Right renal pelvis (tissue), 4 donors: ENCODE measurements around the gene KLF11. TPM values are rescaled to one million over a fixed set of nuclear protein-coding genes. Genes with fewer than 3 reads are reported as not detected.

Experiments
- DNase-seq, 4 donors: peaks; one replicate each; pipeline ENCODE4 v3.0.0-alpha.2; 2013; ENCODE audit warnings: low read depth in 4 of 4, low spot score in 3 of 4, missing footprints in 1 of 4
- polyA plus RNA-seq, 4 donors: library from polyadenylated mRNA; unstranded; fragments of 120-200 nt; gene quantifications; one replicate each; pipeline ENCODE4 v1.2.1, GENCODE V29; 2013; ENCODE audit not compliant: insufficient read length in 4 of 4

KLF11 gene
- 10 to 100 TPM; 23.8 to 27.4 (median 26.4) TPM for polyA plus RNA-seq

DNA sequence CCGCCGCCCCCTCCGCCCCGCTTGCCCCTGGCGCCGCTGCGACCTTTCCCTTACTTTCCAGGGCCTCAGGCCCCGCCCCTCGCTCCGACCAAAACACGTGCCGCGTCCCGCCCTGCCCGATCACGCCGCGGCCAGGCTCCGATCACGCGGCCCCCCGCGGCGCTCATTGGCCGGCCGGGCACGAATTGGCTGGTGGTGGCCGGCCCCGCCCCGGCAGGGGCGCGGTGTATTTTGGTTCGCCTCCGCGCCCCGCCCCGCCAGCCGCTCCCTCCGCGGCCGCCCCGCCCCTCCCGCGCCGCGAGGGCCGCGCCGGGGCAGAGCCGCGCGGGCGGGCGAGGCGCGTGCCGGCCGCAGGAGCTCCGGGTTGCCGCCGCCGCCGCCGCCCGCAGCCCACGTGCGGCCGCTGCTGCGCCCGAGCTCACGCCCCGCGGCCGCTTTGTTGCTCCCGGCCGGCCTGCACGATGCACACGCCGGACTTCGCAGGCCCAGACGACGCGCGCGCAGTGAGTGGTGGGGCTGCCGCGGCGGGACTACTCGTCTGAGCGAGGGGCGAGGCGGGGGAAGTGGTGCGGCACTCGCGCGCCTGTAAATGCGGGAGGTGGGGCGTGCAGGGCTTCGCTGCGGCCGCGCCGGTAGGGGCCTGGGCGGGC is at the start of gene KLF11:
Gene KLF11 (plus strand): TSS at position 295 of the 650 bp plus-strand sequence. CDS start 167 bp downstream, at position 462.
- peak; percentile 81 to 89 (median 84) for DNase-seq

DNA sequence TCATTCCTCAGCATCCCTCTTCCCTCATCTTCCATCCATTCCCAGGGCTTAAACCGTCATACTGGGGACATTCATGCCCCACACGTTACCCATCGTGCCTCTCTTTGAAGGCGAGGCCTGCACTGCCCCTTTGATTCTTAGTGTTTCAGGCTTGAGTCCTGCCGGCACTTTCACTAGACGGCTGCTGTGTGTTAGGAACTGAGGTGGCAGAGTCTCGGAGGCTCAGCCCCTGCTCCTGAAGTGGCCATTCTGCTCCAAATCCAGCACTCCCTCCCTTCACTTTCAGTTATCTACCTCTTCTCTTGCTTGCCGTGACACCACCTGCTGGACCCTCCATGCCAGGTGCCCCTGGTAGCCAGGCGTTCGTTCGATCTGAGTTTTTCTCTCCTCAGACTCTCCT is 48.9 kb upstream of the KLF11 start:
- DNase-seq = no peak

DNA sequence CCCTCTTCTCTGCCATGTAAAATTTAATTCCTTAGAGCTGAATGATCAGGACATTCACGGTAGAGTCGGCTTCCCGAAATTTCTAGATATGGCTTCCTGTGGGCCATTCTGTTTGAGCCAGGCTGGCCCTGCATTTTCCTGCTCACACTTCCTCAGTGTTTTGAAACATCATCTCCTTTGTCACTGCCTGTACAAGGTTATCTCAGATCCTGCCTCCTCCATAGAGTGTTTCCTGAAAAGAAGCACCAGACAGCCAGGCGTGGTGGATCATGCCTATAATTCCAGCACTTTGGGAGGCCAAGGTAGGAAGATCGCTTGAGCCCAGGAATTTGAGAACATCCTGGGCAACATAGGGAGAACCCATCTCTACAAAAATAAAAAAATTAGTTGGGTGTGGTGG is 48.3 kb upstream of the KLF11 start:
- no peak for DNase-seq

DNA sequence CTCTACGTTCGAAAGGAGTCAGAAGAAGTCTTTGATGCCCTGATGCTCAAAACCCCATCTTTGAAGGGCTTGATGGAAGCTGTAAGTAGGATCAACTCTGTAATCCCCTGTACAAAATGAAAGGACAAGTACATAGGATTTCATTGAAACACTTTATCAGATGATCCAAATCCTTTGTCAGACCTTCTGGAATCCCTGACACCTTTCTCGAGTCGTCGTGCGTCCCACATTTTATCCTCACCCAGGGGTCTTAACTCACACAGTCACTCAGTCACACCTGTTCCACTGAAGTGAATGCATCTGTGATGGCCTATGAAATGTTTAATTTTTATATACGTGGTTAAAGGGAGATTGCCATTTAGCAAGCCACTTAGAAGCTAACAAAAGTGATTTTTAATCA is 47.0 kb upstream of the KLF11 start:
- DNase-seq = no peak

DNA sequence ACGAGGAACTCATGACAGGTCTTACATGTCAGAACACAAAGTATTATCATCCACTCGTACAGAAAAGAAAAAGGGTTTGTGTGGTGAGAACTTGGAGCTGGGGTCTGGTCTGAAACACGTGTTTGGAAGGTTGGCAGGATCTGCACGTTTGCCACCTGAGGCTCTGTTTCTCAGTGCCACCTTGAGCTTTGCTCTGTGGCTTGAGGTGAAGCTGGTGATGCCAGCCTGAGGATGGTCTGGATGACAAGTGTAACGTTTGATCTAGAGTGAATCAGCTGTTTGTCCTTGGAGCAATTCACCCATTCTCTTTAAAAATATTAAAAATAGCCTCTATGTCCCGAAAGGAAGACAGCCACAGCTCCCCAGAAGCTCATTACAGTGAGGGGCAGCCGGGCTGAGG is 45.4 kb upstream of the KLF11 start:
- DNase-seq = no peak

DNA sequence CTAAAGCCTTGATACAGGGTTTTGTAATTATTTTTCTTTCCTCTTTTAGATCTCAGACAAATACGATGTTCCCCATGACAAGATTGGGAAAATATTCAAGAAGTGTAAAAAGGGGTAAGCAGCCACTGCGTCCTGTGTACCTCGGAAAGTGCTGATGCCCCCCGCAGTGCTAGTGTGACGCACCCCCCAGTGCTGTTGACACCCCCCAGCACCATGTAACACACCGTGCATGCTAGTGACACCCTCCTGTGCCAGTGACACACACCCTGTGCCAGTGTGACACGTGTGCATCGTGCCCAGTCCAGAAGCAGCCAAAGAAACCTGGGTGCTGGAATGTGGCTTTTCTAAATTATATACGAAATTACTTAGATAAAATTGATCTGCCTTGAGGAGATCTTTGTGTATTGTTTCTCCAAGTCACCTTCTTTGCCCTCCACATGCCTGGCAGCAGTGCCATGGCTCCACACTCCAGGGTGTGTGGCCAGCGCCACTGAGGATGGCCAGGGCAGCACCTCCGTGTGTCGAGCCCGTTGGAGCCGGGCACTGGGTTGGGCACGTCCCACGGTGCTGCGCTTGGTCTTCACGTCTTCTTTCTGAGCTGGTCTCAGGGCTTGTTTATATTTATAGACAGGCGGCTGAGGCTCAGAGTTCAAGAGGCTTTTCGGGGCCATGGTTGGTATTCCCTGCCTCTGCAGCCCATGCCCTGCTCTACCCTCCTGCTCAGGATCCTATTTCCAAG is 44.3 kb upstream of the KLF11 start:
- no peak for DNase-seq

DNA sequence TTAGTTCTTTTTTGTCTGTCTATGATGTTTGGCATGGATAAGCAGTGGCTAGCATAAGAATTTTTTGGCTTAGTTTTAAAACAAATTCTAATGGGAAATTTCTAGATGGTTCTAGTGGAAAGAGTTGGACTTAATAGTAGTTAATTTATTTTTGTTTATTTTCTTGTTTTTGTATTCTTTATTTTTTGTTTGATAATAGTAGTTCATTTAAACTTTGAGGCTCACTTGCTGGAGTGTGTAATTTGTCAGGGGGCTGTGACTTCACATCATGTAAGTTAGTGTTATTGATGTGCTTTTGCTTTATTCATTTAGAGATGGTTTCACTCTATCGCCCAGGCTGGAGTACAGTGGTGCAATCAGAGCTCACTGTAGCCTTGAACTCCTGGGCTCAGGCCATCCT is 43.7 kb upstream of the KLF11 start:
- no peak for DNase-seq

DNA sequence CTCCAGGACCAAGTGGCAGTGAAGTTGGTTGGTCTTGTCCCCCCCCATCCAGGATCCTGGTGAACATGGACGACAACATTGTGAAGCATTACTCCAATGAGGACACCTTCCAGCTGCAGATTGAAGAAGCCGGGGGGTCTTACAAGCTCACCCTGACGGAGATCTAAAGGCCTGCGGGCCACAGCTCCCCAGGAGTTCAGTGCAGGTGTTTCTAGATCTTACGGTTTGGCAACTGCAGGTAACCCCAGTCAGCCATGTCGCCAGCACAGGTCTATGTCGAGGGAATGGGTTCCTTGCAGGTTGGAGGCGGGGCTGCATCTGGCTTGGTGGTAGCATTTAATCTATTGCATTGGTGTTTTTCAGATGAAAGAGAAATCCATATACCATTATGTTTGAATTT is 42.8 kb upstream of the KLF11 start:
- no peak for DNase-seq

DNA sequence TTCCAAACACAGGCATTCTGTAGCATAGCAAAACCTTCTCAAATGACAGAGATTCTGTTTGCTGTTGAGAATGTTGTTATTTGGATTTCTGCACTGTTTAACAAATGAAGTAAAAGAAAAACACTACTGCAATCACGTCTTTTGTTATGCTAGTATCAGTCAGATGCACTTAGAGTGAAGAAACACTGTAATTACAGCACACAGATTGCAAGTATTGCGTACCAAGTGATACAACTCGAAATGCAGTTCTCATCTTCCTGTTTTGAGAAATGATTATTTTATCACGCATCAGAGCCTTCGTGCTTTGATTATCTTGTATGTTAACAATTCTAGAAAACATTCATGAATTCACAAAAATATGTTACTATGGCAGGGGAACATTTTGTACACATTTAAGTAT is 41.8 kb upstream of the KLF11 start:
- no peak for DNase-seq

DNA sequence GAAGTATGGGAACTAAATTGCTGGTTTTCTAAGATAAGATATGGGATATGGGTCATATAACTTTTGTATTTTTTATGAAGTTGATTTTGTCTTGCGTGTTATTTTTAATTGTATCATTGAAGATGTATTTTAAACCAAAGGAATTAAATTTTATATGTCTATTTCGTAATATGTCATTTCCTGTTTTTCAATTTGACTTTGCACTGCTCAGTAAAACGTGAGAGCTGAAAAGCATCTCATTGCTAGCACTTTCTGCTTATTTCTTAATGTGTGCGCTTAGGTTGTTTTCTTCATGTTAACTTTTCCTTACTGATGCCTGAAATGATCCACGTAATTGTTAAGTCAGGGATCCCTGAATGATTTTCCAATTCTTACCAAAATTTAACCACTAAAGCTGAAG is 41.2 kb upstream of the KLF11 start:
- no peak for DNase-seq

DNA sequence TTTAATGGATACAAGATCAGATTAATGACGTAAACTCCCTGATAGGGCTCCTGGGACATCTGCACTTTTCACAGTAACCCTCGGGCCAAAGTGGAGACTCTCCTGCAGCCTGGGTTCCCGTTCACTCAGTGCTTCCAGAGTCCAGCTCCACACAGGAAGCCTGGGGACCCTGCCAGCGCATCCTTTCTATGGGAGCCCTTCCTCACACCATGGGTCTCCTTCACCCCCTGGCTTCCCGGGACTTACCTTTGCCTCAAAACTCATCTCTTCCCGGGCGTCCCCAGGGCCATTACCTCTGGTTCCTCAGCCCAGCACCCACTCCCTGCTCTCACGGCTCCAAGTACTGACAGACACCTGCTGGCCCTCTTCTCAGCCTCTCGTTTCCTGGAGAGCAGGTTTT is 40.7 kb upstream of the KLF11 start:
- no peak for DNase-seq

DNA sequence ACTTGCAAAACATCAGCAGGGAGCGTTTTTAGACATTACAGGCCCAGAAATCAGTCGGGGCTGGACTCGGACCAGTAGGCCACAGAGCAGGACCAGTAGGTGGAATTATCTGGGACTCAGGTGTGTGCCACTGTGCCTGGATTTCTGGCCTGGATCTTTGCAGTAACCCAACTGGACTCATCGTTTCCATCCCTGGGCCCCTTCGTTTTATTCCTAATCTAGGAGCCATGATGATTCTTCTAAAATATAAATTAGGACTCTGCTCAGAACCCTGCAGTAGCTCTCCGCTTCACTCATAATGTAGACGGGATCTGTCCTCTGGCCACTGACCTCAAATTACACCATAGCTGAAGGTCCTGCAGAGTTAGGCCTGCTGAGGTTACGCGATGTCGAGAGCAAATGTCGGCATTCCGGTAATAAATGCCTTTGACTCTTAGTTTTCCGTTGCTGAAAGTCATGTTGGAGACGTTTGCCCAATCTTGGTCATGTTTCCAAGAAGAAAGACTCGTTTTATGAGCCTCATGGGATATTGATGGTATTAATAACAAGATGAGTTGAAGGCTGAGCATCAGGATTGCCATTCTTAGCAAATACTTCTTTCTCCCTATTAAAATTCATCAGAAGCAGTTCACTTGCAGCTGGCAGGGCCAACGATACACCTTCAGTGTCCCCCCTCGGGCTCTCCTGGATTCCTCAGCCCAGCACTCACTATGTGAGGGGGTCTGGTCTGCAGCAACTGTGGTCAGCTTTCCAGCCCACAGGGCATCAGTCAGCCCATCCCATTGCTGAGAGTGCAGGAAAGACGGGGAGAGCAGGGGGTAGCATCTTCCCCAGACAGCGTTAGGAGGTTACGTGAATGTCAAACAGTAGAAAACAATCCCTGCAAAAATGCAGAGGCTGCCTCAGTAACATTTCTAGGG is 39.9 kb upstream of the KLF11 start:
- DNase-seq = no peak

DNA sequence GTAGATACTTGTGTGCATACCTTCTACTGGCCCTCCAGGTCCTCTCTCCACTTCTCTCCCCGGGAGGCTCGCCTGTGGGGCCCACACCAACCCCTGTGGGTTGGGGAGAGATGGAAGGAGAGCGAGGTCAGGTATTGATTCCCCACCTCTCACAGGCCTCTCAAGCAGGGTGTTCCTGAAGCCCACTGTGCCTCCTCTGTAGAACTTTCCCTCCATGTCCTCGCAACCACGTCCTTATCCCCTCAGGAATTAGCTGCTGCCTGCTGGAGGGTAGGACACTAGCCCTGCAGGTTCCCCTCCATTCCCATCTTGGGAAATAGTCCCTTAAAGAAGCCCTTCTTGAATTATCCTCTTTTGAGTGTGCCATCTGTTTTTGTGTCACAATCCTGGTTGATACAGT is 38.9 kb upstream of the KLF11 start:
- no peak for DNase-seq

DNA sequence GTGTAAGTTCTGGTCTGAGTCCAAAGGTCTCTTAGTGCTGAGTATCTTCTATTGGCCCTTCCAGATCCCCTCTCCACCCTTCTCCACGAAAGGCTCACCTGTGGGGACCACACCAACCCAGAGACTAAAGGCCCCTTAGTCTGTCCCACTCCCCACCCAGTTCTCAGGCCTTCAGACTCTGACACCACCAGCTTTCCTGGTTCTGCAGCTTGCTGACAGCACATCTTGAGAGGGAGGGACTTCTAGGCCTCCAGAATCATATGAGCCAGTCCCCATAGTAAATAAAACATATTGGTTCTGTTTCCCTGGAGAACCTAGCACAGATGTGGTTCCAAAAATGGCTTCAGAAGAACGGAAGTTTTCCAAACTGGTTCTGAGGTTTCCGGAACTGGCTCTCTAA is 38.5 kb upstream of the KLF11 start:
- no peak for DNase-seq

DNA sequence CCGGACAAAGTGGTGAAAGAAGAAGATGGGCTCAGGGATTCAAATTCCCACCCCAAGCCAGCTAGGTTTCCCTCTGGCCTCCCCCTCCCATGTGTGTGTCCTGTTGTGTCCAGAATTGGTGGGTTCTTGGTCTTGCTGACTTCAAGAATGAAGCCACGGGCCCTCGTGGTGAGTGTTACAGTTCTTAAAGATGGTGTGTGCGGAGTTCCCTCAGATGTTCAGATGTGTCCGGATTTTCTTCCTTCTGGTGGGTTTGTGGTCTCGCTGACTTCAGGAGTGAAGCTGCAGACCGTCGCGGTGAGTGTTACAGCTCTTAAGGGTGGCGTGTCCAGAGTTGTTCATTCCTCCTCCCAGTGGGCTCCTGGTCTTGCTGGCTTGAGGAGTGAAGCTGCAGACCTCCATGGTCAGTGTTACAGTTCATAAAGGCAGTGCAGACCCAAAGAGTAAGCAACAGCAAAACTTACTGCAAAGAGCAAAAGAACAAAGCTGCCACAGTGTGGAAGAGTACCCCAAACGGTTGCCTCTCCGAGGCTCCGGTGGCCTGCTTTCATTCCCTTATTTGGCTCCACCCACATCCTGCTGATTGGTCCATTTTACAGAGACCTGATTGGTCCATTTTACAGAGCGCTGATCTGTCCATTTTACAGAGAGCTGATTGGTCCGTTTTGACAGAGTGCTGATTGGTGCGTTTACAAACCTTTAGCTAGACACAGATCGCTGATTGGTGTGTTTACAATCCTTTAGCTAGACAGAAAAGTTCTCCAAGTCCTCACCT is 37.7 kb upstream of the KLF11 start:
- DNase-seq = no peak

DNA sequence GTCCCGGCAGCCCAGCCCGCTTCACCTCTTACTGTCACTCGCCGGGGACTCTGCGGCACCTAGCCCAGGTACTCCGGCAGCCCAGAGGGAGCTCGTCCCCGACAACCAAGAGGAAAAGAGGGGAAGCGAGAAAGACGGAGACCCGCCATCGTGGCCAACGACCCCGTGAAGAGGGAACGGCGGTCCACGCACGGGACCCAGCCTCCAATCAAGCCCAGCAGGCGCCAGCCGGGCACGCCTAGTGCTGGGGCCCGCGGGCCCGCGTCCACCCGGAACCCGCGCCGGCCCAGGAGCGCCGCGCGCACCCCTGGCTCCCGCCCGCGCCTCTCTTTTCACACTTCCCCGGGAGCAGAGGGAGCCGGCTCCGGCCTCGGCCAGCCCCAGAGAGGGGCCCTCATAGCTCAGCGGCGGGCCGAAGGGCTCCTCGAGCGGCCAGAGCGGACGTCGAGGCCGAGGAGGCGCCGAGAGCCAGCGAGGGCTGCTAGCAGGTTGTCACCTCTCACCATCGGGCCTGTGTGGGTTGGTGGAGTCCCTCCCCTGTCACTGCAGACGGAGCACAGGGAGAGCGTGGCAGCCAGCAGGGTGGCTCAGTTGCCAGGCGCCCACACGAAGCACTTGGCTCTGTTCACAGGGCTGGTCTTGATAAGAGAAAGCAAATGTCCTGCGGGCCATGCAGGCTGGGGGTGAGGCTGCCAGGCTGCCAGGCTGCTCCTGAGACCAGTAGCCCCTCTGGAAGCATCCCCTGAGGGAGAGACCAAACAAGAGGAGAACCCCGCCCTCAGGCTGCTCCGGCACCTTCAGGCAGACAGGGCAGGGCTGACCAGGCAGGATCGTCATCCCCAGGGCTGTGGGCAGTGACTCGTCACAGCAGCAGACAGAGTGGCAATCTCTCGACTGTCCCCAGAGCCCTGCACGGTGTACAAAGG is 36.9 kb upstream of the KLF11 start:
- no peak for DNase-seq

DNA sequence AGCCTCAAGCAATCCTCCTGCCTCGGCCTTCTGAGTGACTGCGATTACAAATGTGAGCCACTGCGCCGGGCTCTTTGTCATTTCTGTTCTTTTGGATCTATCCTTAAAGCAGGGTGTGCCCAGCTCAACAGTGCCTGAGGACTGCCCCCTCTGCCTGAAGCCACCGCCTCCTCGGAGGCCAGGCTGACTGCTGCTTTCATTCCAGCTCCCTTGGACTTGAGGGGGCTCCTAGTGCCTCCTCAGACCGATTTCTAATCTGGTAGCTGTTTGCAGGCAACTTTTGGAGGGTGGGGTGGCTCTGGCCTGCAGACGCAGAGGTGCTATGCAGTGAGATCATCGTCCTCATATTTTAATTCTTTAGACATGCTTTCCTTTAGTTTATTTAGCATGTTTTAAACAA is 35.9 kb upstream of the KLF11 start:
- no peak for DNase-seq

DNA sequence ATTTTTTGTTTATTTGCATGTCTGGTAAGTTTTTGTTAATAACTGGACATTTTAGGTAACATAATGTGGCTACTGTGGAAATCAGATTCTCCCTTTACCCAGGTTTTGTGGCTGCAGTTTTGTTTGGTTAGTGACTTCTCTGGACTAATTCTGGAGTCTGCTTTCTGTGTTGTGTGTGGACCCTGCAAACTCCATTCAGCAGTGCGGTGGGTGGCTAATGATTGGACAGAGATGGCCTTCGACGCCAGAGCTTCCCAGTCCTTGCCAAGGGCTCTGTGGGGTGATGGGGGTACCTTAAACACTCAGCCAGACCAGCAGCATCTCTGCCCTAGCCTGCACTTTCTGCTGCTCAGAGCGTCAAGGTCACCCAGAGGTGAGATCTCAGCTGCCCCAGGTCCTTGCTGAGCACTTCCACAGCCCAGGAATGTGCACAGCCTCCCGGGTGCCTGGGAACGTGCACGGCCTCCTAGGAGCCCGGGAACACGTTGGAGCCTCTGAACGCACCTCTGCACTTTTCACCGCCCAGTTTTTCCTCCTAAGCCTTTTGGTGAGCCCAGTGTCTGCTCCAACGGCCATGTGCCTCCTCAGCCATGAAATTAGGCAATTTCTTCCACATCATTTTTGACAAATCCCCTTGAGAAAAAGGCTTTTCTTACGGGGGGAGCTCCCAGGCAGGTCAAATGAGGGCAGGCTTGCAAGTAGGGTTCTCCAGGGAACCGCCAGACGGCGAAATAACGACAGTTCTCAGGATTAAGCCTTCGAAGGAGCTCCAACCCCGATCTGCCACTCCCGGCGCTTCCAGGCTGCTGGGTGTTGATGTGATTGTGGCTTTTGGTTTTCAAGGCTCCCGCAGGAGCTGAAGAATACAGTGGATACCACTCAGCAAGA is 35.2 kb upstream of the KLF11 start:
- DNase-seq = no peak

DNA sequence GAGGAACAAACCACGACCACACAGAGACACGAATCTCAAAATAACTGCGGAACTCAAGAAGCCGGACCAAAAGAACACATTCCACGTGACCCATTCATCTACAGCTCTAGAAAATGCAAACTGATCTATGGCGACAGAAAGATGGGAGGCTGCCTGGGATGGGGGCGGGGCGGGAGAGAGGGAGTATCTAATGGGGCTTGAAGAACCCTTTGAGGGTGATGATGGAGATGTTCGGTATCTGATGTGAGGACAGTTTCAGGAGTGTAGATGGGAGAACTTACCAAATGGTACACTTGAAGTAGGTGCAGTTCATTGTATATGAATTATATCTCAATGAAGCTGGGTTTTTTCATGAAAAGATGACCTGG is 34.6 kb upstream of the KLF11 start:
- no peak for DNase-seq
